HG03521 (cell line): ENCODE data around the gene OBP2B.
"Not testable (repeated sequence)": the region's sequence is repeated elsewhere in the genome, so short reads cannot be mapped to it uniquely, and the experiment has no call there.

Experiments used
- ATAC-seq: cut with Tn5 transposase; IDR thresholded peaks from one replicate; pipeline ENCODE4 v1.9.1; 2021; ENCODE audit warnings: mild to moderate bottlenecking, moderate library complexity; ENCODE audit not compliant: unreplicated experiment

The OBP2B gene

GRCh38 chr9:133208880-133209300 lies at the start of gene OBP2B:
Gene OBP2B, minus strand, starts transcription at chr9:133209250. Its CDS starts 51 bp downstream, at chr9:133209199.
- ATAC-seq, result not testable (repeated sequence)

- ATAC-seq, result no peak
Measured at GRCh38 chr9:133258061-133259015, 49.3 kb upstream of the OBP2B start.

GRCh38 chr9:133257465-133257956 lies 48.5 kb upstream of the OBP2B start:
- no peak for ATAC-seq

- ATAC-seq, result no peak
Measured at GRCh38 chr9:133256686-133257091, 47.6 kb upstream of the OBP2B start.

GRCh38 chr9:133256136-133256461 lies 47.0 kb upstream of the OBP2B start:
- no peak for ATAC-seq

GRCh38 chr9:133255371-133256135 lies 46.5 kb upstream of the OBP2B start:
- no peak for ATAC-seq

- ATAC-seq, result no peak
Measured at GRCh38 chr9:133254471-133254870, 45.4 kb upstream of the OBP2B start.

- ATAC-seq, result no peak
Measured at GRCh38 chr9:133253268-133253667, 44.2 kb upstream of the OBP2B start.

GRCh38 chr9:133252301-133253020 lies 43.4 kb upstream of the OBP2B start:
- ATAC-seq, result no peak

- no peak for ATAC-seq
Measured at GRCh38 chr9:133251773-133252172, 42.7 kb upstream of the OBP2B start.

- not testable (repeated sequence) for ATAC-seq
Measured at GRCh38 chr9:133251221-133251620, 42.2 kb upstream of the OBP2B start.

GRCh38 chr9:133250741-133251170 lies 41.7 kb upstream of the OBP2B start:
- no peak for ATAC-seq

GRCh38 chr9:133249337-133249736 lies 40.3 kb upstream of the OBP2B start:
- ATAC-seq, result no peak

GRCh38 chr9:133248726-133249295 lies 39.8 kb upstream of the OBP2B start:
- no peak for ATAC-seq

- ATAC-seq, result no peak
Measured at GRCh38 chr9:133247632-133248031, 38.6 kb upstream of the OBP2B start.

GRCh38 chr9:133246991-133247390 lies 37.9 kb upstream of the OBP2B start:
- no peak for ATAC-seq

- no peak for ATAC-seq
Measured at GRCh38 chr9:133246562-133246961, 37.5 kb upstream of the OBP2B start.

- ATAC-seq, result no peak
Measured at GRCh38 chr9:133242991-133243390, 33.9 kb upstream of the OBP2B start.

- no peak for ATAC-seq
Measured at GRCh38 chr9:133242241-133242640, 33.2 kb upstream of the OBP2B start.

- ATAC-seq, result no peak
Measured at GRCh38 chr9:133239533-133240090, 30.6 kb upstream of the OBP2B start.
